Measurements from ENCODE around the gene ELOVL5. TPM values are rescaled to one million over a fixed set of nuclear protein-coding genes. Genes with fewer than 3 reads are reported as not detected.

The ELOVL5 gene
- total RNA-seq, 1 donor from 2014 or later, result 72.4 TPM

DNA sequence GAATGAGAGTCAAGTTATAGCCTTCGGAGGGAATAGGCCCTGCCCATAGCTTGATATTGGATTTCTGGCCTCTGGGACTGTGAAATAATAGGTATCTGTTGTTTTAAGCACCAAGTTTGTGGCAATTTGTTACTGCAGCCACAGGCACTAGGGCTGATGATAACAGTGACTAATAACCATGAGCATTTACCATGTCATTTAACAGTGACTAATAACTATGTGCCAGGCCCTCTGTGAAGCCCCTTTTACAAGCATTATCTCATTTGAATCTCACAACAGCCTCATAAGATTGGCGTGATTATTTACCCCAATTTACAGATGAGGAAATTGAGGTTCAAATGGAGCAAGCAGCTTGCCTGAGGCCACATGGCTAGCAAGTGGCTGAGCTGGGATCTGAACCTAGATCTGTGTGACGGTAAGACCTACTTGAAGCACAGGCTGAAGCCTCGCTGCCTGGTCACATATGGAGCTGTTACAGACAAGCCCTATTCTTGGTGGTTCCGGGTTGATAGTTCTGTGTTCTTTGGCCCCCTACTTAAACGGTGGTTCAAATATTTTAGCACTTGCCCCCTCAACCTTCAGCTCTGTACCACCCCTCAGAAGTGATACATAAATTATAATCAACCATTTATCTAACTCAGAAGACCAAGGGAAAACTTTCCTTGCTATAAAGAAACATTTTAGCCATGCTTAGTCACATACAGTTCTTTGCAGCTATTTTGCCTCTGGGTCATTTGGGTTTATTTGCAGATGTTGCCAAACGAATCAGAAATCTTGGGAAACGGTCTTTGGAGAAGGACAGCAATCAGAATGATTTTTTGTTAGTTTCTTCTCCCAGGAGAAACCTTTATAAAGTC lies 98.3 kb downstream of the ELOVL5 start:
- no peaks in the 10 kb centered on the region for H3K9me3 ChIP-seq
- no peaks in the 10 kb centered on the region for H3K4me1 ChIP-seq
- intact Hi-C loops (cut with DNase I), result no loop called here
- no peaks in the 10 kb centered on the region for H3K27me3 ChIP-seq (ENCODE audit: low read depth)
- H3K4me3 ChIP-seq, result no peak overlapping the region
- TF ChIP-seq, protein P1, sequence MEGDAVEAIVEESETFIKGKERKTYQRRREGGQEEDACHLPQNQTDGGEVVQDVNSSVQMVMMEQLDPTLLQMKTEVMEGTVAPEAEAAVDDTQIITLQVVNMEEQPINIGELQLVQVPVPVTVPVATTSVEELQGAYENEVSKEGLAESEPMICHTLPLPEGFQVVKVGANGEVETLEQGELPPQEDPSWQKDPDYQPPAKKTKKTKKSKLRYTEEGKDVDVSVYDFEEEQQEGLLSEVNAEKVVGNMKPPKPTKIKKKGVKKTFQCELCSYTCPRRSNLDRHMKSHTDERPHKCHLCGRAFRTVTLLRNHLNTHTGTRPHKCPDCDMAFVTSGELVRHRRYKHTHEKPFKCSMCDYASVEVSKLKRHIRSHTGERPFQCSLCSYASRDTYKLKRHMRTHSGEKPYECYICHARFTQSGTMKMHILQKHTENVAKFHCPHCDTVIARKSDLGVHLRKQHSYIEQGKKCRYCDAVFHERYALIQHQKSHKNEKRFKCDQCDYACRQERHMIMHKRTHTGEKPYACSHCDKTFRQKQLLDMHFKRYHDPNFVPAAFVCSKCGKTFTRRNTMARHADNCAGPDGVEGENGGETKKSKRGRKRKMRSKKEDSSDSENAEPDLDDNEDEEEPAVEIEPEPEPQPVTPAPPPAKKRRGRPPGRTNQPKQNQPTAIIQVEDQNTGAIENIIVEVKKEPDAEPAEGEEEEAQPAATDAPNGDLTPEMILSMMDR (IDR thresholded peaks at IDR 0.05), result no peak
- H3K27ac ChIP-seq, result no peak overlapping the region
- DNase-seq (no peak), ATAC-seq (no peak)
- H3K36me3 ChIP-seq, result no peaks in the 10 kb centered on the region

DNA sequence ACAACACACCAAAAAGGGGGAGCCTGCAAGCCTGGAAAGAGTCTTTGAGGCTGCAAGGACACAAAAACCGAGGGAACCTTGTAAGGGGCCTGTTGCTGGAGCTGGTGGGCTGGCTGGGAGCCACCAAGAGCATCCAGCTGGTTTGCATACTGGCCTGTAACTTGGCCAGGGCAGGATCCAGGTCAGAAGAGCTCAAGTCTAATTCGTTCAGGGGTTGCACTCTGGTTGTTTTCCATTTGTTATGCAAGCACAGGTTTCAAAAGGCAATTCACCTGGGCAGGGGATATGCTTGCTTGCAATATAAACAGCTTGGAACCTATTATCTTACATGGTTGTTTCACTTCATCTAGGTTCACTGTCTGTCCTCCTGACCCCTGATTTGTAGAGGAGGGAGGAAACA lies 101.8 kb downstream of the ELOVL5 start:
- ATAC-seq (no peak), DNase-seq (no peak)
- no peak overlapping the region for H3K4me3 ChIP-seq
- H3K4me1 ChIP-seq, result no peaks in the 10 kb centered on the region
- H3K27ac ChIP-seq, result no peak overlapping the region
- no peaks in the 10 kb centered on the region for H3K36me3 ChIP-seq
- intact Hi-C loops (cut with DNase I), result no loop called here
- TF ChIP-seq, protein P1 (IDR thresholded peaks at IDR 0.05), result no peak
- H3K9me3 ChIP-seq, result no peaks in the 10 kb centered on the region
- H3K27me3 ChIP-seq (ENCODE audit: low read depth), result no peaks in the 10 kb centered on the region

DNA sequence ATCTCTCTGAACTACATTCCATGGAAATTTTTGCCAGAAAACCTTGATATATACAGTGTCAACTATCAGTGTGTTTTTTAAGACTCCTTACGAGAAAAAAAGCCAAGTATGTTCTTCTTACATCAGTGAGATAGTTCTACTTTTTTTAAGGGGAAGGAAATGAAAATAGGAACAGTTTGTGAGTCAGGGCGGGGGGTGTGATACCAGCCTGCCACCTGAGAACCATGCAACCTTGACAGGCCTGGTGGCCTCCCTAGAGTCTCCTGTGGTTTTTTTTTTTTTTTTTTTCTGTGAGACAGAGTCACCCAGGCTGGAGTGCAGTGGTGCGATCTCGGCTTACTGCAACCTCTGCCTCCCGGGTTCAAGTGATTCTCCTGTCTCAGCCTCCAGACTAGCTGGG lies 103.8 kb downstream of the ELOVL5 start:
- intact Hi-C loops (cut with DNase I), result no loop called here
- no peaks in the 10 kb centered on the region for H3K9me3 ChIP-seq
- ATAC-seq (peak; percentile 57 to 62), DNase-seq (peak; percentile 67)
- H3K36me3 ChIP-seq, result no peaks in the 10 kb centered on the region
- peaks cover 11% of the 10 kb centered on the region for H3K4me1 ChIP-seq
- H3K27me3 ChIP-seq (ENCODE audit: low read depth), result no peaks in the 10 kb centered on the region
- H3K4me3 ChIP-seq, result no peak overlapping the region
- TF ChIP-seq, protein P1 (IDR thresholded peaks at IDR 0.05), result no peak
- no peak overlapping the region for H3K27ac ChIP-seq

DNA sequence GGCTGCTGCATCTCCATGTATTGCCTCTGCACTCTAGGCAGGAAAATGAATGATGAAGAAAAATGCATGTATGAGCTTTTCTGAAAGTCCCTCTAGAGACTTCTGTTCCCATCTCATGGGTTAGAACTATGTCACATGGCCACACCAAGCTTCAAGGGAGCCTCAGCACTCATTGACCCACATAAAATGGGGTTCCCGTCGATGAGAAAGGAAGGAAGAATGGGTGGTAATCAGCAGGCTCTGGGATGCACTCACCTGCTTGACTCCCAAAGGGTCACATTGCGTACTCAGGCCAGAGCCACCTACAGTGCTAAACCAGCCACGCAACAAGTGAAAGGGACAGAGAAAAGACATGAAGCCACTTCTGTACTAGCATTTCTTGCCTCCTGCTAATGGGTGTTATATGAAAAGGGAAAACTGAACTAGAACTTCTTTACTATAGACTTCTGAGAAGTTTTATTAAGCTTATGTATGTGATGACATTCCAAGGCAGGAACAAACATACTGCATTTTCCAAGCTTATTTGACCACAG lies 104.3 kb downstream of the ELOVL5 start:
- TF ChIP-seq, protein P1 (IDR thresholded peaks at IDR 0.05), result no peak
- H3K36me3 ChIP-seq, result no peaks in the 10 kb centered on the region
- no peaks in the 10 kb centered on the region for H3K27me3 ChIP-seq (ENCODE audit: low read depth)
- intact Hi-C loops (cut with DNase I), result no loop called here
- no peak overlapping the region for H3K27ac ChIP-seq
- ATAC-seq, result no peak
- DNase-seq, result no peak
- H3K9me3 ChIP-seq, result no peaks in the 10 kb centered on the region
- peaks cover 11% of the 10 kb centered on the region for H3K4me1 ChIP-seq
- H3K4me3 ChIP-seq, result no peak overlapping the region

DNA sequence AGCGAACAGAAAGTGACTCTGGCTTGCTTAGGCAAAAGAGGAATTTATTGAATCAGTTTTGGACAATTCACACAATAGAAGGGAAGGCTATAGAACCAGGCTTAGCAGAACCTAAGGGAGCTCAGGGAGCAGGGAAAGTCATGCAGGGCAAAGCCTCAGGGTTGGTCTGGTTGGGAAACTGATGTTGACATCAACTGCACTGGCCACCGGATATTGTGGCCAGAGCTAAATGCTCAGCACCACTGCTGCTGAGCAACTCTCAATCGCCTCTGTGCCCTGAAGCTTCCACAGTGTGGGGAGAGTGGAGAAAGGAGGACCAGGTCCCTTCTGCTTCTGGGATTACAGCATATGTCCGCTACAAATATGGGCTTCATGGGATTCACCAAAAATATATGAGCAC lies 106.8 kb downstream of the ELOVL5 start:
- H3K4me1 ChIP-seq, result peaks cover 11% of the 10 kb centered on the region
- intact Hi-C loops (cut with DNase I), result no loop called here
- H3K9me3 ChIP-seq, result no peaks in the 10 kb centered on the region
- no peaks in the 10 kb centered on the region for H3K27me3 ChIP-seq (ENCODE audit: low read depth)
- no peak overlapping the region for H3K27ac ChIP-seq
- no peak overlapping the region for H3K4me3 ChIP-seq
- ATAC-seq (peak; percentile 66 to 73), DNase-seq (peak; percentile 57)
- H3K36me3 ChIP-seq, result no peaks in the 10 kb centered on the region
- TF ChIP-seq, protein P1 (IDR thresholded peaks at IDR 0.05), result no peak
